ENCODE measurements around the gene SLC35F1. TPM values are rescaled to one million over a fixed set of nuclear protein-coding genes. Genes with fewer than 3 reads are reported as not detected.

Gene SLC35F1
- total RNA-seq, 1 experiment from 2014 or later: 4.3 TPM

- H2BK12ac ChIP-seq (ENCODE audit: insufficient read length, low read depth, low read length): no peak overlapping the region
- Mint-ChIP-seq H3K27ac (no peak overlapping the region), H3K36me3 (ENCODE audit: insufficient read depth in 1 of 3, low read depth in 3 of 3) (peaks cover 0 to 8% (median 7%) of the 10 kb centered on the region in 3 experiments; a peak in 4 of 7 replicates), H3K4me3 (no peak overlapping the region), H3K4me1 (peaks cover 6 to 7% of the 10 kb centered on the region in 2 experiments; a peak in 3 of 4 replicates), H3K27me3 (ENCODE audit: low read depth) (no peaks in the 10 kb centered on the region; the same call in 1 of the 2 replicates), H3K9me3 (peaks cover 11 to 16% of the 10 kb centered on the region in 2 experiments)
- no peaks in the 10 kb centered on the region for H3K79me1 ChIP-seq (ENCODE audit: insufficient read depth, low read depth, low read length, poor library complexity, severe bottlenecking)
- H3K27me3 ChIP-seq (ENCODE audit: insufficient read depth, low read length): no peaks in the 10 kb centered on the region
- H2BK15ac ChIP-seq (ENCODE audit: low read depth, low read length): no peak overlapping the region
- H3K4me2 ChIP-seq (ENCODE audit: insufficient read depth, insufficient read length, low read length): no peak overlapping the region
- no peak overlapping the region for H2AK5ac ChIP-seq (ENCODE audit: insufficient read length, low read length)
- H2BK5ac ChIP-seq (ENCODE audit: insufficient read length, low read length): no peak overlapping the region
- H4K8ac ChIP-seq (replicated peaks; ENCODE audit: insufficient read length, low read depth, low read length): no peak overlapping the region
- H3K27ac ChIP-seq (ENCODE audit: insufficient read length, low read depth, low read length): no peak overlapping the region
- no peak overlapping the region for H3K18ac ChIP-seq (ENCODE audit: insufficient read length, low read depth, low read length)
- no peak overlapping the region for H4K5ac ChIP-seq (ENCODE audit: insufficient read length, low read depth, low read length)
- H3K9ac ChIP-seq (ENCODE audit: extremely low read depth, insufficient read length, low read length): no peak overlapping the region
- H2BK120ac ChIP-seq (ENCODE audit: low read depth, low read length, poor library complexity, severe bottlenecking): no peak overlapping the region
- H3K56ac ChIP-seq (ENCODE audit: insufficient read length, low read depth, low read length): no peak overlapping the region
- no peak overlapping the region for H3K23ac ChIP-seq (ENCODE audit: insufficient read length, low read depth, low read length)
- no peak overlapping the region for H3K14ac ChIP-seq (ENCODE audit: insufficient read depth, low read length)
- DNase-seq: no peak
- no peaks in the 10 kb centered on the region for H3K9me3 ChIP-seq (ENCODE audit: control insufficient read depth, low read depth, low read length)
- TF ChIP-seq CTCF (conservative IDR thresholded peaks at IDR 0.05): no peak
- H2AFZ ChIP-seq (ENCODE audit: low read length): no peak overlapping the region
- no peaks in the 10 kb centered on the region for H4K20me1 ChIP-seq (ENCODE audit: control insufficient read depth, insufficient read depth, insufficient read length)
- no peaks in the 10 kb centered on the region for H3K79me2 ChIP-seq (ENCODE audit: insufficient read depth, low read length)
- H3K4me1 ChIP-seq (ENCODE audit: insufficient read depth, low read length): no peaks in the 10 kb centered on the region
- H3T11ph ChIP-seq (ENCODE audit: low read length): no peak overlapping the region
- H2BK20ac ChIP-seq (ENCODE audit: low read depth, low read length, poor library complexity, severe bottlenecking): no peak overlapping the region
- no peaks in the 10 kb centered on the region for H3K23me2 ChIP-seq (ENCODE audit: insufficient read length, low read depth, low read length, poor library complexity, severe bottlenecking)
- no CpG with 5 or more reads among the region's 2 CpGs for WGBS (ENCODE audit: extremely low coverage, insufficient read length, low lambda C conversion rate)
- H4K91ac ChIP-seq (ENCODE audit: insufficient read length, low read depth, low read length): no peak overlapping the region
- no peak overlapping the region for H3K4ac ChIP-seq (ENCODE audit: low read depth, low read length)
These were observed 179.1 kb downstream of the SLC35F1 start for GRCh38 chr6:118086159-118086558.
